Lower lobe of right lung (tissue), 2 donors: ENCODE data around the gene WDR17. TPM values are rescaled to one million over a fixed set of nuclear protein-coding genes. Genes with fewer than 3 reads are reported as not detected.

Experiments used
- ATAC-seq, 2 donors: fragments of 200-7000 bp; cut with Tn5 transposase; one replicate each; pipeline ENCODE4 v1.9.1; 2020 to 2022; ENCODE audit warnings: mild to moderate bottlenecking in 2 of 2, moderate library complexity in 2 of 2
- DNase-seq: peaks from one replicate; pipeline ENCODE4 v3.0.0-alpha.2; 2020
- H3K27ac ChIP-seq: fragments of 200-600 bp; one replicate; pipeline ENCODE4 v1.8.0; 2022
- H3K27me3 ChIP-seq: fragments of 200-600 bp; one replicate; pipeline ENCODE4 v1.8.0; 2022; ENCODE audit warnings: low read depth
- H3K36me3 ChIP-seq: fragments of 200-600 bp; one replicate; pipeline ENCODE4 v1.8.0; 2022; ENCODE audit warnings: mild to moderate bottlenecking
- H3K4me1 ChIP-seq: fragments of 200-600 bp; one replicate; pipeline ENCODE4 v1.8.0; 2022
- H3K4me3 ChIP-seq: fragments of 200-600 bp; one replicate; pipeline ENCODE4 v1.8.0; 2022; ENCODE audit warnings: mild to moderate bottlenecking
- H3K9me3 ChIP-seq: fragments of 200-600 bp; one replicate; pipeline ENCODE4 v1.8.0; 2022
- CTCF ChIP-seq: fragments of 200-600 bp; IDR thresholded peaks from one replicate; pipeline ENCODE4 v1.8.0; 2022; ENCODE audit warnings: antibody characterized with exemption, mild to moderate bottlenecking
- intact Hi-C: fragments of 100-400 bp; cut with DNase I; formaldehyde crosslinking; loops from one replicate; pipeline ENCODE4 v1.11.0; 2022
- total RNA-seq: library from RNA; stranded (reverse); fragmentation: NEBNext Ultra II Directional; extraction: Animal tissue kit (Norgen Biotek cat#: 25700); gene quantifications from one replicate; pipeline ENCODE4 v1.2.1, GENCODE V29; 2021
- donor health status: DM: no; HTN: yes; CAD: no; lungs with severe emphysema.

The WDR17 gene
- total RNA-seq, 1 donor from 2014 or later, result 5.6 TPM

DNA sequence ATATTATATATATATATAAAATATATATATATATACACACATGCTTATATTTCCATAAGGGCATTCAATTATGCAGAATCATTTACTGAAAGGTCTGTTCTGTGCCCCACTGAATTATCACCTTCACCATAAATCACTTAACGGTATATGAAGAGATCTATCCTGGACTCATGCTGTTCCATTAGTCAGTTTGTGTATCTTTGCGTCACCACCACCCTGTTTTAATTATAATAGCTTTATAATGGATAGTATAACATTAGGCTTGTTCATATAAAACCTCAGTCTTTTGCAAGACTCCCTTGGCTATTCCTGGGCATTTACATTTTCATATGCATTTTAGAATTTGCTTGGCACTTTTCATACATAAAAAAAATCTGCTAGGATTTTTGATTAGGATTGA lies 19.1 kb downstream of the WDR17 start:
- intact Hi-C loops, result no loop called here

DNA sequence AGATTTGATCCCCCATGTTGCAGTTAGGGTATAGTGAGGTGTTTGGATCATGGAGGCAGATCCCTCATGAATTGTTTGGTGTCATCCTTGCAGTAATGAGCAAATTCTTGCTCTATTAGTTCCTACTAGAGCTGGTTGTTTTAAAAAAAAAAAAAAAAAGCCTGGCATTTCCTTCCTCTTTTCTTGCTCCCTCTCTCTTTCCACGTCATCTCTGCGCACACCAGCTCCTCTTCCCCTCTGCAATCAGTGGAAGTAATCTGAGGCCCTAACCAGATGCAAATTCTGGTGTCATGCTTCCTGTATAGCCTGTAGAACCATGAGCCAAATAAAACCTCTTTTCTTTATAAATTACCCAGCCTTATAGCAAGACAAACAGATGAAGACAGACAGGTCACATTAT lies 24.5 kb downstream of the WDR17 start:
- intact Hi-C loops, result no loop called here
- DNase-seq, result no peak
- Histone ChIP-seq H3K4me1 (no peaks in the 10 kb centered on the region), H3K36me3 (no peaks in the 10 kb centered on the region), H3K4me3 (no peak overlapping the region), H3K9me3 (peaks cover 6% of the 10 kb centered on the region), H3K27me3 (no peaks in the 10 kb centered on the region), H3K27ac (no peak overlapping the region)
- TF ChIP-seq CTCF, result no peak
- ATAC-seq, result peak; percentile 41 to 46

More for the DNA sequence above, 19.1 kb downstream of the WDR17 start:
- H3K4me1 ChIP-seq, result no peaks in the 10 kb centered on the region
- no peaks in the 10 kb centered on the region for H3K36me3 ChIP-seq
- ATAC-seq (no peak), DNase-seq (no peak)
- H3K27ac ChIP-seq, result no peak overlapping the region
- TF ChIP-seq CTCF, result no peak
- no peak overlapping the region for H3K4me3 ChIP-seq
- no peaks in the 10 kb centered on the region for H3K27me3 ChIP-seq
- H3K9me3 ChIP-seq, result no peaks in the 10 kb centered on the region

DNA sequence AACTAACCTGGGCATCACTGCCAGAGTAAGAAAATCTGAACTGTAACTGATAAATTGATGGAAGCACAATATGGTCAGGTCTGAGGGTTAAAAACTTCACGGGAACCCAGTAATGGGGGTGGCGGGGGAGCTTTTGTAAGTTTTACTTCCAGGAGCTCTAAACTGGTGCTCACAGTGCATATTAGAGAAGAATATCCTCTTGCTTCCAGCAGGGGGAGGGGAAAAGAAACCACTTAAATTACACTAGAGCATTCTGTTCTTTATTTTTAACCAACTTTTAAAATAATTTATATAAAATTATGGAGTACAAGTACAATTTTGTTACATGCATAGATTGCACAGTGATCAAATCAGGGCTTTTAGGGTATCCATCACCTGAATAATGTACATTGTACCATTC lies 33.7 kb downstream of the WDR17 start:
- no peak for TF ChIP-seq CTCF
- intact Hi-C loops, result no loop called here
- H3K27ac ChIP-seq, result no peak overlapping the region
- H3K27me3 ChIP-seq, result no peaks in the 10 kb centered on the region
- ATAC-seq, result no peak
- no peaks in the 10 kb centered on the region for H3K9me3 ChIP-seq
- H3K4me1 ChIP-seq, result no peaks in the 10 kb centered on the region
- no peak for DNase-seq
- no peak overlapping the region for H3K4me3 ChIP-seq
- no peaks in the 10 kb centered on the region for H3K36me3 ChIP-seq

DNA sequence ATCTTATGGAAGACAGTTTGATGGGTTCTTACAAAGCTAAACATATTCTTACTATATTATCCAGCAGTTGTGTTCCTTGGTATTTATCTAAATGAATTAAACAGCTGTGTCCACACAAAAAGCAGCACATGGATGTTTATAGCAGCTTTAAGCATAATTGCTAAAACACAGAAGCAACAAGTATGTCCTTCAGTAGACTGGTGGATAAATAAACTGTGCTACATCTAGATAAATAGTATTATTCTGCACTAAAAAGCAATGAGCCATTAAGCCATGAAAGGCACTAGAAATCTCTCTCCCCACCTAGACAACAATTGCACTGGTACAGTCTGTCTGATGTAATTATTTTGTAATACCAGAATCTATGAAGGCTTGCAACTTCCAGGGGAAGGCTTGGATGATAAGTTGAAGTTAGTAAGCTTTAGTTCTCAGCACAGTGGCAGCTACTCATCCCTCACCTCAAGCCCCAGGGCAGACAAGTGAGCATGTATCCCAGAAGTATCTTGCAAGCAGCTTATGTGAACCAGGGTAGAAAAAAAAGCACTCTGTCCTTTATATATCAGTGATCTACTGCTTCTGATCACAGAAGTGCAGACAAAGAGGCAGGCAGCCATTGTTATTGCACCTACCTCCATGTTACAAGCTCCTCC lies 36.9 kb downstream of the WDR17 start:
- intact Hi-C loops, result no loop called here
- no peak for TF ChIP-seq CTCF
- DNase-seq, result no peak

DNA sequence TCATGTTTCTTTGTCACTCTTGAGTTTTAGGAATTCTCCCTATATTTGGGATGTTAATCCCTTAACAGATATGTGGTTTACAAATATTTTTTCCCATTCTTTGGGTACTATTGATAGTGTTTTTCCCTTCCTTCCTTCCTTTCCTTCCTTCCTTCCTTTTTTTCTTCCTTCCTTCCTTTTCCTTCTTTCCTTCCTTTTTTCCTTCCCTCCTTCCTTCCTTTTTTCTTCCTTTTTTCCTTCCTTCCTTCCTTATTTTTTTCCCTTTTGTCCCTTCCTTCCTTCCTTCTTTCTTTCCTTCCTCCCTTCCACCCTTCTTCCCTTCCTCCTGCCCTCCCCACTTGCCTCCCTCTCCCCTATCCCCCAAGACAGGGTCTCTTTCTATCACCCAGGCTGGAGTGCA lies 42.1 kb downstream of the WDR17 start:
- DNase-seq, result no peak
- no peak overlapping the region for H3K4me3 ChIP-seq
- H3K9me3 ChIP-seq, result no peaks in the 10 kb centered on the region
- ATAC-seq, result no peak
- no peak overlapping the region for H3K27ac ChIP-seq
- intact Hi-C loops, result no loop called here
- TF ChIP-seq CTCF, result no peak
- H3K27me3 ChIP-seq, result no peaks in the 10 kb centered on the region
- H3K4me1 ChIP-seq, result no peaks in the 10 kb centered on the region
- no peaks in the 10 kb centered on the region for H3K36me3 ChIP-seq

More for the DNA sequence above, 36.9 kb downstream of the WDR17 start:
- H3K4me1 ChIP-seq, result no peaks in the 10 kb centered on the region
- no peak for ATAC-seq
- H3K4me3 ChIP-seq, result no peak overlapping the region
- no peaks in the 10 kb centered on the region for H3K36me3 ChIP-seq
- no peaks in the 10 kb centered on the region for H3K27me3 ChIP-seq
- H3K27ac ChIP-seq, result no peak overlapping the region
- no peaks in the 10 kb centered on the region for H3K9me3 ChIP-seq
